ENCODE measurements around the gene CRYGN. TPM values are rescaled to one million over a fixed set of nuclear protein-coding genes. Genes with fewer than 3 reads are reported as not detected.
A peak's percentile ranks its signal among the peaks of the same experiment; 100 is the strongest.

The CRYGN gene
- total RNA-seq, 1 donor from 2014 or later, result not detected

- intact Hi-C loops (cut with DNase I), result no loop called here
- ATAC-seq, result no peak
- DNase-seq (ENCODE audit: missing footprints), result no peak
These were observed 6.5 kb upstream of the CRYGN start for GRCh38 chr7:151446412-151446811.

DNA sequence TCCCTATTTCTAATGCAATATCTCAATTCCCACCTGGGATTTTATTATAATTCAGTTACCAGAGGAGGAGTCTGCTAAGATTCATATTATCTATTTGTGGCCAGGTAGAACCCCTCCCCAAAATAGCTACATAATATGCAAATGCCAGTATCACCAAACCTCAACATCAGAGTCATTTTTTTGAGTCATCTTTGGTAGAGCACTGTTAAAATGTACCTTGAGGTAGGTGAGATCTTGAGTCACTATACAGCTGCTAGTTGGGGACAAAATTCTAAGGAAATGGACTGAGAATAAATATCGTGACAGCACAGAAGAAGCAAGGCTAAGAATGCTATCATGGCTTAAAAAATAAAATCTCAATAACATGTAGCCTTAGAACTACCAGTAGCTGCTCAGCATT, 4.7 kb upstream of the CRYGN start:
- no peak for DNase-seq (ENCODE audit: missing footprints)
- ATAC-seq, result no peak
- intact Hi-C loops (cut with DNase I), result no loop called here

- no peak for DNase-seq (ENCODE audit: missing footprints)
- intact Hi-C loops (cut with DNase I), result no loop called here
- ATAC-seq, result no peak
These were observed 3.0 kb upstream of the CRYGN start for GRCh38 chr7:151442776-151443496.

DNA sequence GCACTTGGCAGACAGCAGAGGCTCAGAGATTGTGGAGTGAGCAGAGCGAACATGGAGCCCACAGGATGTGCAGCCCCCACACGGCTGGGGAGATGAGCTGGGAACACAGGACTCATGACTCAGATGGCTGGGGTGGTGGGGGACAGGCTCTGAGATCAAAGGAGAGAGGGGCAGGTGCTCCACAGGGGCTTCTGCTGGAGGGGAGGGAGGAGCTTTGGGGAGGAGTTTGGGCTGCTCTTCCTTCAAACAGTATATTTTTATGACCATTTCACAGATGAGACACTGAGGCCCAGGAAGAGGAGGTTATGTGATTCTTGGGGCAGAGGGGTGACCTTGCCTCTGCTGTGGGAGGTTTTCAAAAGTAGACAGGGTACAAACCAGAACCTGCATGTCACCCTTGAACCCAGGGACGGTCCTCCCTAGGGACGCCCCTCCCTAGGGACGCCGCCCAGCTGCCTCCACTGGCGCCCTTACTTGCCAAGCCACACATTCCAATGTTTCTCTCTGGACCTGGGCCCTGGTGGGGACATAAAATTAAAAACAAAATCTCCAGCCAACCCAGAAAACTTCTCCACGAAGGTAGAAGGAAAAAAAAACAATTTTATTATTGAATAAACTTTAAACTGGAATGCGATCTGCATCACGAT, 981 bp upstream of the CRYGN start:
- intact Hi-C loops (cut with DNase I), result no loop called here
- DNase-seq (ENCODE audit: missing footprints) (no peak), ATAC-seq (no peak)

- intact Hi-C loops (cut with DNase I), result no loop called here
- no peak for ATAC-seq
- DNase-seq (ENCODE audit: missing footprints), result no peak
These were observed 908 bp downstream of the CRYGN start for GRCh38 chr7:151438864-151439601.

DNA sequence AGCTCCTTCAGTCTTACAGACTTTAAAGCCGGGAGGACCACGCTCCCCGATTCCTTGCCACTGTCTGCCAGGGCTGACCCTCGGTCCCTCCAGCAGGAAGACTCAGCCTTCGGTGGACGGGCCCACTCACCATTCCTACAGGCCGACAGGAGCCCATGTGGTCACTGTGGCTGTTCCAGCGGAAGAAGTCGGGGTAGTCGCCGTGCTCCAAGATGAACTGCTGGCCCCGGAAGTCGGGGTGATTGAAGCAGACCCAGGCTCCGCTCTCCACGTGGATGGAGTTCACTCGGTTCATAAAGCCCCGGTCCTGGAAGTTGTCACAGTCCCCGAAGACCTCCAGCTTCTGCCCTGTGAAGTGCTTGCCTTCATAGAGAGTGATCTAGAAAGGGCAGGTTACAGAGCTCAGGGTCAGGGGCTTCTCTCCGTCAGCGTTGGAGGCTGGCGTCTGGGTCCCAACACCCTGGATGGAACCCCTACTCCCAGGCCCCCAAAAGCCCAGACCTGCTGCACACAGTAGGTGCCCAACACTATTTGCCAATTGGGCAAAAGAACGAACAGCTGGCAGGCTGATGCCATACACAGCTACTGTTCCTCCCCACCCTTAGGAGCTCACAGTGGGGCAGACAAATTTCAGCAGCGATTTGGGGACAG, 1.9 kb downstream of the CRYGN start:
- intact Hi-C loops (cut with DNase I), result no loop called here
- ATAC-seq, result no peak

GRCh38 chr7:151437159-151437553, 2.8 kb downstream of the CRYGN start:
- ATAC-seq, result no peak
- DNase-seq (ENCODE audit: missing footprints), result no peak
- intact Hi-C loops (cut with DNase I), result no loop called here

More for the DNA sequence above, 1.9 kb downstream of the CRYGN start:
- no peak for DNase-seq (ENCODE audit: missing footprints)

DNA sequence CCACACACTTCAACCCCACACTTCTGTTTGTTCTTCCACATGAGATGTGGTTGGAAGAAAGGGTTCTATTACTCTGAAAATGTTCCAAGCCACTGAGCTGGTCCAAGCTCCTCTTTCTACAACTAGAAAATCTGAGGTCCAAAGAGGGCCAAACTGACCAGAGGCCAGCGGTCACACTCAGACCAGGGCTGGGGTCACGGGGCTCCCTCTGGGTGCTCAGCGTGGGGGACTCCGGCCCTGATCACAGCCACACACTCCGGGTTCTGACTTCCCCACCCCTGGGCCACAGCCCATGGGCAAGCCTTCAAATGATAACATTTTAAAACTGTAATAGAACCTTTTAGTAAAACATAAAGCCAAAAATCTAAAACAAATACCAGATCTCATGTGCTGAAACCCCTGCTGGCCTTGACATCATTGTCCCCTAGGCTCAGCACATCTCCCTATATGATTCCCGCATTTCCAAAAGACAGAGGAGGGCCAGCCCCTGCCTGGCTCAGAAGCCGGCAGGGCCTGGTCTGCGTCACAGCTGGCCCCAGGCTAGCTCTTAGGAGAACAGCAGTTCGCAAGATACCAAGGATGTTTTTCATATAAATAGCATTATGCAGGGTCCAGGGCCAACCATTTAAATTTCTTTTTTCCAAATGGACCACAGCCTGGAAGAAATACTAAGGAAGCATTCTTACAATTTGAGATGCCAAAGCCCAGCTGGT, 3.3 kb downstream of the CRYGN start:
- peak; percentile 72 for ATAC-seq
- intact Hi-C loops (cut with DNase I), result no loop called here
- peak; percentile 82 for DNase-seq (ENCODE audit: missing footprints)

DNA sequence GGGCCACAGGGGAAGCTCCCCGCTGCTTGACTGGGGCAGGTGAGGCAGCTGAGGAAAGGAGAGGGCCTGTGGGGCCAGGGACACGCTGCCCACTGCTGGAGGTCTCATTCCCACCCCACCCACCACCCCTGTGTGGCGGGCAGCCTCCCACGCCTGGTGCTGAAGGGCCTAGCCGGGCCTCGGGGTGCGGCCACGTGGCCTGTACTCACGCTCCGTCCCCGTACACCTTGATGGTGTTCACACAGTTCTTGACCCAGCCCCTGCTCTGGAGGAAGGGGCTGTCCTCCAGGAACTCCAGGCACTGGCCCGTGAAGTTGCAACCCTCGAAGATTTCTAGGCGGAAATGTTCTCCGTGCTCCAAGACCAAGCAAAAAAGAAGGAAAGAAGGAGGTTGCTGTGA, 4.0 kb downstream of the CRYGN start:
- DNase-seq (ENCODE audit: missing footprints), result no peak
- ATAC-seq, result no peak
- intact Hi-C loops (cut with DNase I), result no loop called here

GRCh38 chr7:151435103-151435916, 4.6 kb downstream of the CRYGN start:
- intact Hi-C loops (cut with DNase I), result no loop called here
- DNase-seq (ENCODE audit: missing footprints), result no peak

DNA sequence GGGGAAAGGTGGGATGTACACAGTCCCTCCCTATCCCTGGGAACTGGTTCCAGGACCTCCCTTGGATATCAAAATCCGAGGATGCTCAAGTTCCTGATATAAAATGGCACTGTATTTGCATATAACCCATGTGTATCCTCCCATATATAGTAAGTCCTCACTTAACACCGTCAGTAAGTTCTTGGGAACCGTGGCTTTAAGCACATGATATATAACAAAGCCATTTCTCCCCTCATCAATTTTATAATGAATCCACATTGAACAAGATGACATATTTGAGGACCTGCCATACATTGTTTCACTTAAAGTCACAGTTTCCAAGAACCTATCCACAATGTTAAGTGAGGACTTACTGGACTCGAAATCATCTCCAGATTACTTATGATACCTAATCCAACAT, 5.4 kb downstream of the CRYGN start:
- intact Hi-C loops (cut with DNase I), result no loop called here
- no peak for ATAC-seq
- no peak for DNase-seq (ENCODE audit: missing footprints)

More at GRCh38 chr7:151435103-151435916, 4.6 kb downstream of the CRYGN start:
- ATAC-seq, result no peak

DNA sequence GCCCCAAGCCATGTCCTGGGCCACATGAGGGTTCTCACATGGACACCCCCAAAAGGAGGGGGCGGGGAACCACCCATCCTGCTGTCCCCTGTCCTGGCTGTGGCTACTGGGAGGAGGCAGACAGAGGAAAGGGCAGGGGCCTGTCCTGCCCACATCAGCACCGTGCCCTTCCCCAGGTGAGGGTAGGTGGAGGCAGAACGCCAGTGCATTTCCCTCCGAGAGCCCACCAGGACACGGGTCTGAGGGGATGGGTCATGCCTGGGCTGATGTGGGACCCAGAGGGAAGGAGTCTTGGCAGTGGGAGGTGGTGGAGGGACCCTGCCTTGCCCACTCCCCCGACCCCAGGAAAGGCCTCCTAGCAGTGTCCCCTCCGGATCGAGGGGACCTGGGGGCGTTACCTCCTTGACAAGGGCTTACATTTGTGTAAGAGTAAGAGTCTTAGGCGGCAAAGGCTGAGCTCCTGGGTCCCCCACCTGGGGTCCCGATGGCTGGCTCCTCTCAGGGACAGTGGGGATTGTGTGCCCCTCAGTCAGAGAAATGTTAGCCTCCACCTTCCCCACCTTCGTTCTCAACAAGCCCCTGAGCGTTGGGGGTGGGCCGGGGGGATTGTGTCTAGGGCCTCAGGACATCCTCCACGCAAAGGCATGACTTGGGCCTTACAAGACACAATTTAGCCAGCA, 6.1 kb downstream of the CRYGN start:
- no peak for ATAC-seq
- intact Hi-C loops (cut with DNase I), result no loop called here
- no peak for DNase-seq (ENCODE audit: missing footprints)

DNA sequence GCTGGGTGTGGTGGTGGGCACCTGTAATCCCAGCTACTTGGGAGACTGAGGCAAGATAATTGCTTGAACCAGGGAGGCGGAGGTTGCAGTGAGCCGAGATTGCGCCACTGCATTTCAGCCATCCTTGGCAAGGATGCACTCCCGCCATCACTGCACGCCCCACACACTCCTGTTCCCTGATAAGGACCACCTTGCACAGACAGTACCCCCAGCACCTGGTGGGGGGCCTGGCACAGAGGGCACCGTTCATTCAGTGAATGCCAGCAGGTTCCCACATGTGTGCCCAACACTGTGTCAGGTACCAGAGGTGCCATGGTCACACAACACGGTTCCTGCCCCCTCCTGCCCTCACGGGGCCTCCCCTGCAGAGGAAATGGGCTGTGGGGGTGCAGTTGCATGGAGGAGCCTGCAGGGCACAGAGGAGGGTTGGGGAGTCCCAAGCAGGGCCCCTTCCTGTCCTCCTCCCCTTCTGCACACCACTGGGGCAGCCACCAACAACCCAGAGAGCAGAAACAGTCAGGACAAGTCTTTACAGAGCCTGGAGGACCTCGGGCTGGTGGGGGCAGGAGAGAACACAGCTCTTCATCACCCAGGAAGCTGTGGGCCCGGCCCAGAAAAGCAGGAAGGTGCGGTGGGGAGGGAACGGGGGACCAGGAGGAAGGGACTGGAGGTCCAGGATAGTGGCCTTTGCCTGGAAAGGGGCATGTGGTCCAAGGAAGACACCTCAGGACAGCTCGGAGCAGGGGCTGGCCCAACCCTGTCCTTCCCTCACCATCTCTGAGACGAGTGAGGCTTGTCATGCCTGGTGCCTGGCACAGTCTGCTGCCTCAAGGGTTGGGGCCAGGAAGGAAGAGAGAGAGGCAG, 7.1 kb downstream of the CRYGN start:
- ATAC-seq, result no peak
- intact Hi-C loops (cut with DNase I), result no loop called here
- DNase-seq (ENCODE audit: missing footprints), result no peak

DNA sequence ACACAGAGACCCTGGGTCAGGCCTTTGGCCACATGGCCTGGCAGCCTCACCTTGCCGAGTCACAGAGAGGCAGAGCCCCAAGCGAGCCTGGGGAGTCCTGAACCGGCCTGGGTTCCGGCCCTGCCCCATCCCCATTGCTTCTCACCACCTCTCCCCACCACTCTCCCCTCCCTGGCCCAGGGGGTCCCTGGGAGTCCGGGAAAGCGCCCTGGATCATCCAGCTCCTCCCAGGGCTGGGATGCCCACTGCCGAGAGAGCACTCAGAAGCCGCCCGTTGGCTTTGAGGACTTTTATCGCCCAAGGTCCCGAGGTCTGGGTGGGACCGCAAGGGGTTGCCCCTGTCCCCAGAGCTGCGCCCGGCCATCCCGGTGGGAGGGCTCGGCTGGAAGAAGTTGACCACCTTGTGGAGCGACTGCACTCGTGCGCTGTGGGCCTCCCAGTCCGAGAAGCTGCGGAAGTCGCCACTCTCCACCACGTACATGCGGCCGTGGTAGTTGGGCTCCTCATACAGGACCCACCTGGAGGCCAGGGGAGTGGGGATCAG, 8.1 kb downstream of the CRYGN start:
- ATAC-seq (no peak), DNase-seq (ENCODE audit: missing footprints) (no peak)
- intact Hi-C loops (cut with DNase I), result no loop called here

DNA sequence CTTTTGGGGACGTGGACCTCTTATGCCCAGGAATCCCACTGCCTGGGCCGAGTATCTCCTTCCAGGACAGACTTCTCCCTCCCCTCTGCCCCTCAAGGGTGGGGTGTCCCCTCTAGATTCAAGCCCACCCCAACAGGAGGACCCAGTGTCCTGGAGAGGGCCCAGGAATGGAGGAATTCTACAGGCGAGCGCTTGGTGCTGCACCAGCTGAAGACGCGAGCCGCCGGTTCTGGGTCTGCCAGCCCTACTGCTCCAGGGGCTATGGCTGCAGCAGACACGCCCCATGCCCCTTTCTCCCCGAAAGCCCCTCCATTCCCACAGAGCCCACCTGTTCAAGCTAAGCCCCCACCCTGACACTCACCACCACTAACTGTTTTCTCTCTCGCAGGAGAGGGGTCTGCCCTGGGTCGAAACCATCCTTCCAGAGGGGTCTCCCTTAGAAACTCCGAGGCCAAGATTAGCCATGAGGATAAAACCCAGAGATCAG, 8.6 kb downstream of the CRYGN start:
- intact Hi-C loops (cut with DNase I), result no loop called here
- ATAC-seq (no peak), DNase-seq (ENCODE audit: missing footprints) (no peak)
